Trophoblast cell (in vitro differentiated cells and primary cell): ENCODE data around the gene USP34.

Experiments used
- DNase-seq, 2 donors: peaks; one replicate each; pipeline ENCODE4 v3.0.0-alpha.2; 2016
- H2AFZ ChIP-seq: 2 replicates; pipeline ENCODE4 v1.6.1; 2013; ENCODE audit warnings: low read length, moderate library complexity, mild to moderate bottlenecking; ENCODE audit not compliant: insufficient read depth, poor library complexity
- H2AK5ac ChIP-seq: 2 replicates; pipeline ENCODE4 v1.6.1; 2013; ENCODE audit warnings: mild to moderate bottlenecking, low read length
- H2BK120ac ChIP-seq: 2 replicates; pipeline ENCODE4 v1.6.1; 2013; ENCODE audit warnings: low read length, mild to moderate bottlenecking, moderate library complexity; ENCODE audit not compliant: insufficient read depth, poor library complexity
- H2BK12ac ChIP-seq: 2 replicates; pipeline ENCODE4 v1.6.1; 2013; ENCODE audit warnings: mild to moderate bottlenecking, low read length, moderate library complexity
- H2BK5ac ChIP-seq: 2 replicates; pipeline ENCODE4 v1.6.1; 2013; ENCODE audit warnings: low read length, low read depth, moderate library complexity, mild to moderate bottlenecking; ENCODE audit not compliant: poor library complexity
- H3K14ac ChIP-seq: 2 replicates; pipeline ENCODE4 v1.6.1; 2013; ENCODE audit warnings: mild to moderate bottlenecking, low read length
- H3K18ac ChIP-seq: 2 replicates; pipeline ENCODE4 v1.6.1; 2013; ENCODE audit warnings: mild to moderate bottlenecking, low read length
- H3K23ac ChIP-seq: 2 replicates; pipeline ENCODE4 v1.6.1; 2013; ENCODE audit warnings: low read length
- H3K27ac ChIP-seq: 2 replicates; pipeline ENCODE4 v1.5.1; 2013; ENCODE audit warnings: low read depth, mild to moderate bottlenecking, inconsistent platforms, low read length, moderate library complexity
- H3K27me3 ChIP-seq: 2 replicates; pipeline ENCODE4 v1.6.1; 2013; ENCODE audit warnings: inconsistent platforms, mild to moderate bottlenecking, low read length, moderate library complexity; ENCODE audit not compliant: insufficient read depth
- H3K36me3 ChIP-seq, 2 experiments: 1 replicate in 1 of 2; 2 replicates in 1 of 2; pipeline ENCODE4 v1.6.1; 2013; ENCODE audit warnings: low read length in 2 of 2, mild to moderate bottlenecking in 2 of 2, moderate library complexity in 1 of 2; ENCODE audit not compliant: insufficient read depth in 2 of 2, control insufficient read depth in 1 of 2
- H3K4ac ChIP-seq: 2 replicates; pipeline ENCODE4 v1.6.1; 2013; ENCODE audit warnings: low read depth, mild to moderate bottlenecking, low read length, moderate library complexity
- H3K4me1 ChIP-seq, 2 experiments: 1 replicate in 1 of 2; 2 replicates in 1 of 2; pipeline ENCODE4 v1.6.1; 2013; ENCODE audit warnings: low read length in 2 of 2, mild to moderate bottlenecking in 2 of 2, moderate library complexity in 1 of 2; ENCODE audit not compliant: insufficient read depth in 2 of 2, control insufficient read depth in 1 of 2
- H3K4me2 ChIP-seq: 2 replicates; pipeline ENCODE4 v1.6.1; 2013; ENCODE audit warnings: inconsistent platforms, mild to moderate bottlenecking, low read length, moderate library complexity
- H3K4me3 ChIP-seq: 2 replicates; pipeline ENCODE4 v1.5.1; 2013; ENCODE audit warnings: mild to moderate bottlenecking, low read depth, low read length, inconsistent platforms
- H3K79me1 ChIP-seq: one replicate; pipeline ENCODE4 v1.6.1; 2013; ENCODE audit warnings: low read length
- H3K79me2 ChIP-seq: 2 replicates; pipeline ENCODE4 v1.6.1; 2013; ENCODE audit warnings: low read length, mild to moderate bottlenecking; ENCODE audit not compliant: control insufficient read depth, insufficient read depth, poor library complexity
- H3K9ac ChIP-seq: 2 replicates; pipeline ENCODE4 v1.6.1; 2013; ENCODE audit warnings: mild to moderate bottlenecking, low read length
- H3K9me3 ChIP-seq: 2 replicates; pipeline ENCODE4 v1.6.1; 2013; ENCODE audit warnings: low read depth, mild to moderate bottlenecking, control low read depth, inconsistent platforms, low read length; ENCODE audit not compliant: insufficient read depth
- H4K12ac ChIP-seq: 2 replicates; pipeline ENCODE4 v1.6.1; 2013; ENCODE audit warnings: low read depth, mild to moderate bottlenecking, low read length, moderate library complexity
- H4K8ac ChIP-seq: 2 replicates; pipeline ENCODE4 v1.6.1; 2013; ENCODE audit warnings: low read depth, mild to moderate bottlenecking, low read length, moderate library complexity
- H4K91ac ChIP-seq: one replicate; pipeline ENCODE4 v1.6.1; 2013; ENCODE audit warnings: low read depth, mild to moderate bottlenecking, low read length, moderate library complexity
- WGBS: extraction: QIAGEN DNeasy Blood & Tissue Kit; methylation state at CpG from one replicate; pipeline ENCODE4 v1.1.7; 2013; ENCODE audit warnings: missing lambda C conversion rate; ENCODE audit not compliant: insufficient read length, insufficient coverage; ENCODE audit errors: extremely low coverage; 5-methylcytosine and 5-hydroxymethylcytosine counted together

Gene USP34

GRCh38 chr2:61425605-61426155 lies 45.2 kb downstream of the USP34 start:
- H3K9me3 ChIP-seq = no peaks in the 10 kb centered on the region
- H2AK5ac ChIP-seq = no peak overlapping the region
- no peak overlapping the region for H4K91ac ChIP-seq
- H3K4ac ChIP-seq = peak overlapping the region; percentile 26
- H4K8ac ChIP-seq = no peak overlapping the region
- H3K14ac ChIP-seq = no peak overlapping the region
- H3K27me3 ChIP-seq = no peaks in the 10 kb centered on the region
- no peak overlapping the region for H3K27ac ChIP-seq
- no peak overlapping the region for H2BK120ac ChIP-seq
- H3K23ac ChIP-seq = no peak overlapping the region
- no peak overlapping the region for H3K18ac ChIP-seq
- no peak overlapping the region for H4K12ac ChIP-seq
- no peaks in the 10 kb centered on the region for H3K36me3 ChIP-seq
- H2AFZ ChIP-seq = no peak overlapping the region
- H3K79me2 ChIP-seq = peaks cover 8% of the 10 kb centered on the region
- no peak overlapping the region for H3K4me2 ChIP-seq
- H2BK5ac ChIP-seq = no peak overlapping the region
- H3K79me1 ChIP-seq = no peaks in the 10 kb centered on the region
- DNase-seq = no peak
- H3K4me1 ChIP-seq = peaks cover 10% of the 10 kb centered on the region in 2 experiments
- no peak overlapping the region for H2BK12ac ChIP-seq
- no peak overlapping the region for H3K4me3 ChIP-seq
- WGBS = no CpG with 5 or more reads among the region's 6 CpGs
- H3K9ac ChIP-seq = no peak overlapping the region

DNA sequence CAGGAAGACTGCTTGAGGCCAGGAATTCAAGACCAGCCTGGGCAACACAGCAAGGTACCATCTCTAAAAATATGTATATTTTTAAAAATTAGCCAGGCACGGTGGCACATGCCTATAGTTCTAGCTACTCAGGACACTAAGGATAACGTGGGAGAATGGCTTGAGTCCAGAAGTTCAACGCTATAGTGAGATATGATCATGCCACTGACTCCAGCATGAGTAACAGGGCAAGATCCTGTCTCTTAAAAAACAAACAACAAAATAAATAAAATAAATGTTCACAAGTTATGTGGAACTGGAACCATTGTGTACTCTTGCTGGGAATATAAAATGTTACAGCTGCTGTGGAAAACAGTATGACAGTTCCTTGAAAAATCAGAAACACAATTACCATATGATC lies 47.2 kb downstream of the USP34 start:
- no peak overlapping the region for H3K23ac ChIP-seq
- peaks cover 10% of the 10 kb centered on the region in 2 experiments for H3K4me1 ChIP-seq
- H4K12ac ChIP-seq = no peak overlapping the region

GRCh38 chr2:61421611-61422010 lies 49.3 kb downstream of the USP34 start:
- H3K27ac ChIP-seq = no peak overlapping the region
- no peak overlapping the region for H3K4me2 ChIP-seq
- no peak overlapping the region for H4K12ac ChIP-seq
- H4K91ac ChIP-seq = no peak overlapping the region
- no peak overlapping the region for H3K9ac ChIP-seq
- no peak overlapping the region for H2AFZ ChIP-seq
- H3K4me1 ChIP-seq = peaks cover 9 to 10% of the 10 kb centered on the region in 2 experiments
- no peak overlapping the region for H2BK12ac ChIP-seq
- H3K4me3 ChIP-seq = no peak overlapping the region
- H2BK5ac ChIP-seq = no peak overlapping the region
- H3K36me3 ChIP-seq = peaks cover 0 to 5% of the 10 kb centered on the region in 2 experiments
- no peak overlapping the region for H2BK120ac ChIP-seq
- no peak overlapping the region for H3K14ac ChIP-seq
- no peak overlapping the region for H3K18ac ChIP-seq
- H3K9me3 ChIP-seq = no peaks in the 10 kb centered on the region
- no peak overlapping the region for H2AK5ac ChIP-seq
- H4K8ac ChIP-seq = no peak overlapping the region
- H3K4ac ChIP-seq = peak overlapping the region; percentile 77
- H3K79me2 ChIP-seq = peaks cover 8% of the 10 kb centered on the region
- H3K27me3 ChIP-seq = no peaks in the 10 kb centered on the region
- WGBS = no CpG with 5 or more reads among the region's 9 CpGs
- H3K23ac ChIP-seq = no peak overlapping the region
- DNase-seq = no peak
- H3K79me1 ChIP-seq = no peaks in the 10 kb centered on the region

More for the DNA sequence above, 47.2 kb downstream of the USP34 start:
- Histone ChIP-seq H4K8ac (no peak overlapping the region), H2AFZ (no peak overlapping the region), H2BK5ac (no peak overlapping the region), H3K36me3 (no peaks in the 10 kb centered on the region), H2AK5ac (no peak overlapping the region), H3K27ac (no peak overlapping the region), H4K91ac (no peak overlapping the region), H3K4me2 (no peak overlapping the region), H3K4ac (no peak overlapping the region), H3K27me3 (no peaks in the 10 kb centered on the region), H2BK120ac (no peak overlapping the region), H3K18ac (no peak overlapping the region), H2BK12ac (no peak overlapping the region), H3K4me3 (no peak overlapping the region), H3K79me2 (peaks cover 8% of the 10 kb centered on the region), H3K9me3 (no peaks in the 10 kb centered on the region), H3K14ac (no peak overlapping the region), H3K9ac (no peak overlapping the region), H3K79me1 (no peaks in the 10 kb centered on the region)
- DNase-seq = no peak
- WGBS = no CpG with 5 or more reads among the region's 3 CpGs

GRCh38 chr2:61420991-61421544 lies 49.8 kb downstream of the USP34 start:
- H3K14ac ChIP-seq = no peak overlapping the region
- H3K23ac ChIP-seq = no peak overlapping the region
- no peak overlapping the region for H3K18ac ChIP-seq
- no CpG with 5 or more reads among the region's 3 CpGs for WGBS
- H3K9ac ChIP-seq = no peak overlapping the region
- H3K27ac ChIP-seq = no peak overlapping the region
- DNase-seq = no peak
- H2BK120ac ChIP-seq = no peak overlapping the region
- no peaks in the 10 kb centered on the region for H3K27me3 ChIP-seq
- H2AK5ac ChIP-seq = no peak overlapping the region
- H2BK12ac ChIP-seq = no peak overlapping the region
- peak overlapping the region; percentile 47 for H3K4ac ChIP-seq
- H3K36me3 ChIP-seq = peaks cover 0 to 5% of the 10 kb centered on the region in 2 experiments
- H3K79me1 ChIP-seq = no peaks in the 10 kb centered on the region
- H3K4me3 ChIP-seq = no peak overlapping the region
- H3K4me1 ChIP-seq = peaks cover 7 to 10% of the 10 kb centered on the region in 2 experiments
- no peak overlapping the region for H3K4me2 ChIP-seq
- H3K79me2 ChIP-seq = peaks cover 8% of the 10 kb centered on the region
- no peak overlapping the region for H2BK5ac ChIP-seq
- no peaks in the 10 kb centered on the region for H3K9me3 ChIP-seq
- H4K91ac ChIP-seq = no peak overlapping the region
- H2AFZ ChIP-seq = no peak overlapping the region
- H4K8ac ChIP-seq = no peak overlapping the region
- H4K12ac ChIP-seq = no peak overlapping the region
